ENCODE results near the gene KRT86.
"Not testable (repeated sequence)": the region's sequence is repeated elsewhere in the genome, so short reads cannot be mapped to it uniquely, and the experiment has no call there.

Gene KRT86

GRCh38 chr12:52342781-52343490, 68.5 kb downstream of the KRT86 start:
- no peak for DNase-seq

GRCh38 chr12:52343550-52343949, 69.1 kb downstream of the KRT86 start:
- DNase-seq, result no peak

GRCh38 chr12:52344111-52344510, 69.7 kb downstream of the KRT86 start:
- no peak for DNase-seq

GRCh38 chr12:52345041-52345440, 70.6 kb downstream of the KRT86 start:
- not testable (repeated sequence) for DNase-seq

- DNase-seq, result peak; percentile 15
These were observed 72.1 kb downstream of the KRT86 start for GRCh38 chr12:52346593-52346992.

GRCh38 chr12:52347016-52347415, 72.6 kb downstream of the KRT86 start:
- DNase-seq, result no peak

GRCh38 chr12:52347551-52348510, 73.4 kb downstream of the KRT86 start:
- DNase-seq, result no peak

GRCh38 chr12:52349196-52349595, 74.8 kb downstream of the KRT86 start:
- no peak for DNase-seq

GRCh38 chr12:52350021-52350620, 75.7 kb downstream of the KRT86 start:
- no peak for DNase-seq

GRCh38 chr12:52350786-52351185, 76.3 kb downstream of the KRT86 start:
- no peak for DNase-seq

- peak; percentile 74 for DNase-seq
These were observed 77.0 kb downstream of the KRT86 start for GRCh38 chr12:52351196-52352059.

- no peak for DNase-seq
These were observed 78.5 kb downstream of the KRT86 start for GRCh38 chr12:52352951-52353350.

- no peak for DNase-seq
These were observed 79.3 kb downstream of the KRT86 start for GRCh38 chr12:52353766-52354165.

GRCh38 chr12:52354200-52354599, 79.8 kb downstream of the KRT86 start:
- no peak for DNase-seq

GRCh38 chr12:52355176-52355575, 80.7 kb downstream of the KRT86 start:
- DNase-seq, result no peak

- DNase-seq, result no peak
These were observed 81.8 kb downstream of the KRT86 start for GRCh38 chr12:52356031-52356761.

- no peak for DNase-seq
These were observed 82.5 kb downstream of the KRT86 start for GRCh38 chr12:52356762-52357580.
